GM12878 (cell line): ENCODE data around the gene ABCA2.

Source experiments
- CTCF ChIP-seq, 3 experiments: IDR thresholded peaks in 2 of 3; conservative IDR thresholded peaks in 1 of 3; 2 replicates each; pipeline ENCODE4 v1.5.1; 2011; ENCODE audit warnings: low read depth in 3 of 3, low read length in 3 of 3, mild to moderate bottlenecking in 3 of 3, control low read depth in 2 of 3, moderate library complexity in 2 of 3, inconsistent platforms in 1 of 3, mixed read lengths in 1 of 3; ENCODE audit not compliant: control insufficient read depth in 2 of 3, insufficient read depth in 1 of 3; ENCODE audit errors: extremely low read depth in 1 of 3
- EZH2 ChIP-seq: IDR thresholded peaks from 2 replicates; pipeline ENCODE4 v1.6.1; 2012; ENCODE audit warnings: low read depth, mild to moderate bottlenecking, control low read depth, inconsistent platforms, low read length, borderline replicate concordance; ENCODE audit not compliant: control insufficient read depth
- MTA3 ChIP-seq: IDR thresholded peaks from 2 replicates; pipeline ENCODE4 v1.6.1; 2012; ENCODE audit warnings: low read length, inconsistent platforms, borderline replicate concordance
- NR2C2 ChIP-seq: IDR thresholded peaks from 2 replicates; pipeline ENCODE4 v1.6.1; 2011; ENCODE audit warnings: borderline replicate concordance, low read depth; ENCODE audit not compliant: control insufficient read depth, insufficient read length
- ZNF384 ChIP-seq: IDR thresholded peaks from 2 replicates; pipeline ENCODE4 v1.6.1; 2012; ENCODE audit warnings: low read depth, mild to moderate bottlenecking, low read length, improper control_type of control experiment, borderline replicate concordance

- TF ChIP-seq CTCF (IDR thresholded peaks at IDR 0.05 in 2 of 3, conservative IDR thresholded peaks at IDR 0.05 in 1 of 3; ENCODE audit: control insufficient read depth in 2 of 3, extremely low read depth in 1 of 3, insufficient read depth in 1 of 3, low read depth in 3 of 3, low read length in 3 of 3) (no peak), EZH2 (no peak), MTA3 (no peak), ZNF384 (no peak), NR2C2 (no peak)
Measured at GRCh38 chr9:137013571-137013940, 14.5 kb downstream of the ABCA2 start.
